Naive B cell (primary cell): ENCODE data around the gene REEP1. TPM values are rescaled to one million over a fixed set of nuclear protein-coding genes. Genes with fewer than 3 reads are reported as not detected.

Experiments
- ATAC-seq, 2 donors: fragments of 150-1000 bp; cut with Tn5 transposase; 2 replicates each; pipeline ENCODE4 v1.10.0; 2021; ENCODE audit warnings: low read depth in 2 of 2, mild to moderate bottlenecking in 2 of 2, moderate library complexity in 2 of 2
- DNase-seq: peaks from one replicate; pipeline ENCODE4 v3.0.0; 2022
- H3K27ac Mint-ChIP-seq, 6 donors: one replicate each; pipeline ENCODE4 v1.8.0; 2020 to 2022; ENCODE audit warnings: mild to moderate bottlenecking in 6 of 6, mixed read lengths in 6 of 6, moderate library complexity in 5 of 6, inconsistent platforms in 2 of 6
- H3K27me3 Mint-ChIP-seq, 3 donors: one replicate each; pipeline ENCODE4 v1.8.0; 2021 to 2022; ENCODE audit warnings: mixed read lengths in 3 of 3, mild to moderate bottlenecking in 1 of 3
- H3K36me3 Mint-ChIP-seq, 2 donors: one replicate each; pipeline ENCODE4 v1.8.0; 2020 to 2022; ENCODE audit warnings: mixed read lengths in 2 of 2, inconsistent platforms in 1 of 2, mild to moderate bottlenecking in 1 of 2
- H3K4me1 Mint-ChIP-seq, 3 donors: one replicate each; pipeline ENCODE4 v1.8.0; 2020 to 2022; ENCODE audit warnings: mixed read lengths in 3 of 3, inconsistent platforms in 1 of 3, mild to moderate bottlenecking in 1 of 3, moderate library complexity in 1 of 3
- H3K4me3 Mint-ChIP-seq, 8 donors: one replicate each; pipeline ENCODE4 v1.8.0; 2020 to 2022; ENCODE audit warnings: mild to moderate bottlenecking in 8 of 8, mixed read lengths in 8 of 8, moderate library complexity in 8 of 8, inconsistent platforms in 2 of 8
- H3K9me3 Mint-ChIP-seq, 7 donors: one replicate each; pipeline ENCODE4 v1.8.0; 2020 to 2022; ENCODE audit warnings: mixed read lengths in 7 of 7, mild to moderate bottlenecking in 5 of 7, inconsistent platforms in 2 of 7, moderate library complexity in 1 of 7
- polyA plus RNA-seq, 6 donors: library from polyadenylated mRNA; unstranded; fragments of 300-500 nt; fragmentation: Illumina TruSeq; gene quantifications; one replicate each; pipeline ENCODE4 v1.2.3, GENCODE V29; 2021; ENCODE audit warnings: low read depth in 6 of 6

The REEP1 gene
- polyA plus RNA-seq, 6 donors from 2014 or later = 0.11 TPM; not detected in 5

DNA sequence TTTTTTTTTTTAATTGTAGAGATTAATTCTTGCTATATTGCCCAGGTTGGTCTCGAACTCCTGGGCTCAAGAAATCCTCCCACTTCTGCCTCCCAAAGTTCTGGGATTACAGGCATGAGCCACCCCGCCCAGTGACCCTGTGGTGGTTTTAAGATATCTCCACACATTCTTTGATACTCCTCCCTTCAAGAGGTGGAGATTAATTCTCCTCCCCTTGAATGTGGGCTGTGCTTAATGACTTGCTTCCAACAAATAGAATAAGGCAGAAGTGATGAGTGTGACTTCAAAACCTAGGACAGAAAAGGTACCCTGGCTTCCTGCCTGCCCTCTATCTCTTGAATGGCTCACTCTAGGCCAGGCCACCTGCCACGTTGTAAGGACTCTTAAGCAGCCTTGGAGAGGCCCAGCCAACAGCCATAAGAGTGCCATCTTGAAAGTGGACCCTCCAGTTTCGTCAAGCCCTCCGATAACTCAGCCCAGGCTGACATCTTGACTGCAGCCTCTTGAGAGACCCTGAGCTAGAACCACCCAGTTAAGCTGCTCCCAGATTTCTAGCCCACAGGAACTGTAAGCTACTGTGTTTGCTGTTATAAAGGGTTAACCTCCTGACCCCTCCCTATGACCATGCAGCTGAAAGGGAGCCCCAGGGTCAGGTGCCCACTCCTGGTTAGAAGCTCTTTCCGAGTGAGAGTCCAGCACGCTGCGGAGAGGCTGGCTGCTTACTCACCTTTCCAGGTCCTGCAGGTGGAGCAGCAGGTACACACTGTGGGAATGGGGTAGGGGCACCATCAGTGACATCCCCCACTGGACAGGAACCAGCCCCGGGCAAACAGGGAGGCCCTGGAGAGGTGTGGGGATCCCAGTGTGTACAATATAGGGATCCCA is 110.5 kb downstream of the REEP1 start:
- H3K27ac Mint-ChIP-seq = peak overlapping the region in 3 of 6 donors; percentile 19 to 91 (median 85)
- ATAC-seq (no peak), DNase-seq (no peak)
- no peaks in the 10 kb centered on the region for H3K36me3 Mint-ChIP-seq
- peaks cover 36 to 61% (median 39%) of the 10 kb centered on the region in 3 donors for H3K4me1 Mint-ChIP-seq
- H3K27me3 Mint-ChIP-seq = no peaks in the 10 kb centered on the region
- H3K4me3 Mint-ChIP-seq = peak overlapping the region in 4 of 8 donors; percentile 47 to 79 (median 63)
- H3K9me3 Mint-ChIP-seq = no peaks in the 10 kb centered on the region

DNA sequence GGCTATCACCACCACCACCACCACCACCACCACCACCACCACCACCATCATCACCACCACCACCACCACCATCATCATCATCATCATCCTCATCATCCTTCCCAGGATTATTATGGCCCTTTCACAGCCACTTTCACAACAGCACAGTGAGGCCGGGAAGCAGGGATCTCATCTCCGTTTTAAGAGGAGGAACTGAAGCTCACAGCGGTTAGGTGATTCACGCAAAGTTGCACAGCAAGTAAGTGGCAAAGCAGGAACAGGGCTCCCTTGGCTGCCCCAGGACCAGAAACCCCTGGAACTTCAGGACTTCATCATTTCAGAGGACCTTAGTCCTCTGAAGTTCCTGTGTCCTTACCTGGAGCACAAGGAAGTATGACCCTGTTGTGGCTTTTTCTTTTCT is 111.4 kb downstream of the REEP1 start:
- peak overlapping the region in 6 of 8 donors; percentile 22 to 83 (median 74) for H3K4me3 Mint-ChIP-seq
- H3K9me3 Mint-ChIP-seq = no peaks in the 10 kb centered on the region
- H3K4me1 Mint-ChIP-seq = peaks cover 35 to 66% (median 39%) of the 10 kb centered on the region in 3 donors
- ATAC-seq (peak in 1 of 2 donors; percentile 22), DNase-seq (no peak)
- H3K36me3 Mint-ChIP-seq = no peaks in the 10 kb centered on the region
- H3K27ac Mint-ChIP-seq = peak overlapping the region in 2 of 6 donors; percentile 78 to 93
- H3K27me3 Mint-ChIP-seq = peaks cover 0 to 1% (median 0%) of the 10 kb centered on the region in 3 donors

DNA sequence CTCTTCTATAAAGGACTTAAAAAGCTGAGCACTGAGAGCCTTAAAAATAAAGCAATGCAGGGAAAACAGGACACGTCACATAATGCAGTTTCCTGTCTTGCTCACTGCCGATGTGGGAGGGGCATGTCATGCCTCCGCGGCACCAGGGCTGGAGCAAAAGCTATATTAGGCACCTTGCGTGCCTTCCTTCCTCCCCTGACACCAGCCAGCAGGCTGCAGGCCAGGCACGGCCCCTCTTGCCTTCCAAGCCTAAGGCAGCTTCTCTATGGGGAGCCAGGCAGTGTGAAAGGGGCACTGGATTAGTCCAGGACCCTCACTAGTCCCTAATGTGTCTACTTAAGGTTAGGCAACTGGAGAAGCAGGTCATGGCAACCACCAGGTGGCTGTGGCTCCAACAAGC is 111.8 kb downstream of the REEP1 start:
- Mint-ChIP-seq H3K9me3 (no peaks in the 10 kb centered on the region), H3K36me3 (no peaks in the 10 kb centered on the region), H3K27ac (peak overlapping the region in 5 of 6 donors; percentile 65 to 97 (median 78)), H3K4me3 (peak overlapping the region in 7 of 8 donors; percentile 26 to 83 (median 80)), H3K4me1 (peaks cover 35 to 66% (median 38%) of the 10 kb centered on the region in 3 donors), H3K27me3 (peaks cover 0 to 4% (median 0%) of the 10 kb centered on the region in 3 donors)
- ATAC-seq (peak; percentile 75), DNase-seq (peak; percentile 56)

DNA sequence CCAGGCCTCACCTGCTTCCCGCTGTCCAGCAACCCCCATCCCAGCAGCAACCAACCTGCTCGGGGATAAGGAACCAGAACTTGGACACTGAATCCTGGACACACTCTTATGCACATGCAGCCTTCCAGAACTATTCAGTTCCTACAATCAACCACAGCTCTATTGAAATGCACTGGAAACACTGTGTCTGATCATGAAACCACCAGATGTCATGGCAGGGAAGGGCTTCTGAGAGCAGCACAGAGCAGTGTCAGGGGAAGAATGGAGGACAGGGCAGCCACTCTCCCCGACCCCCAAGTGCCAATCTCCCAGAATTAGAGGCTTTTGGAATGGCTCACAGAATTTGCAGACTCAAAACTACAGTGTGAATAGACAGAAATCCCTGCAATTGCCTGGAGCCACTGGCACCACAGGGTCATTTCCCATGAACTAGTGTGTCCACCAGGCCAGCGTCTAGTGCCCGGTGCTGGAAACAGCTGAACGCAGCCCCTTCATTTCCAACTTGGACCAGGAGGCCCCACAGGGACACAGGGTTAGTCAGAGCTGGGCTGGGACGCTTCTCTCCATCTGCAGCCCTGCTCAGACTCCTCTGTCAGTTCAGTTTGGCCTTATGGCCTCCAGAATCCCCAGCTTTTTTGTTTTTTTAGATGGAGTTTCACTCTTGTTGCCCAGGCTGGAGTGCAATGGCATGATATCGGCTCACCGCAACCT is 112.6 kb downstream of the REEP1 start:
- H3K27me3 Mint-ChIP-seq = peaks cover 0 to 4% (median 0%) of the 10 kb centered on the region in 3 donors
- DNase-seq (no peak), ATAC-seq (no peak)
- no peaks in the 10 kb centered on the region for H3K36me3 Mint-ChIP-seq
- H3K4me1 Mint-ChIP-seq = peaks cover 33 to 60% (median 35%) of the 10 kb centered on the region in 3 donors
- peak overlapping the region in 5 of 6 donors; percentile 38 to 97 (median 76) for H3K27ac Mint-ChIP-seq
- peak overlapping the region in 5 of 8 donors; percentile 17 to 83 (median 66) for H3K4me3 Mint-ChIP-seq
- H3K9me3 Mint-ChIP-seq = no peaks in the 10 kb centered on the region

DNA sequence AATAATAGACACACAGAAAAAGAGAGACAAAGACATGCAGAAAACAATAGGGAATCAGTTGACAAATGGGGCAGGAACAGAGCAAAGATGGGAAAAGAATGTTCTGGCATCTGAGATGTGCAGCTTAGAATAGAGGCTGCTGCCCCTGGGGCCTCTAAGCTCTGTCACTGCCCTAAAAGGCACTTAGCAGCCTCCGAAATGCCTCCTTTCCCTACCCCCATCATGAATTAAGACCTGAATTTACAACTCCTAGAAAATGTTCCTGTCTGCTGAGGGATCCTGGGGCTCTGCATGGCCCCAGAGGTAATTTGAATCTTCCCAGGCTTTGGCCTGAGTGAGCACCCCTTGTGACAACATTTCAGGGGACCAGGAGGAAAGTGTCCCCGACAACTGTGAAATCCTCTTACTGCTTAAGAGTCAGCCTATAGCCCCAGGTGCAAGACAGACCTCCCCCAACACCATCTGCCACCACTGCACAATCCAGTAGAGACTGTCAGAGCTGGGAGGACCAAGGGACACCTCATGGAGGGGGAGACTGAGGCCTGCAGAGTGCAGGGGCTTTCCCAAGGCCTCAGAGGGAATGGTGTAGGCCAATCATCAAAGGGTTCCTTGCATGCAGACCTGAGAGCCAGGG is 113.4 kb downstream of the REEP1 start:
- no peaks in the 10 kb centered on the region for H3K36me3 Mint-ChIP-seq
- DNase-seq (no peak), ATAC-seq (no peak)
- H3K4me1 Mint-ChIP-seq = peaks cover 25 to 53% (median 30%) of the 10 kb centered on the region in 3 donors
- H3K4me3 Mint-ChIP-seq = peak overlapping the region in 3 of 8 donors; percentile 17 to 78 (median 20)
- peaks cover 0 to 4% (median 0%) of the 10 kb centered on the region in 3 donors for H3K27me3 Mint-ChIP-seq
- no peaks in the 10 kb centered on the region for H3K9me3 Mint-ChIP-seq
- H3K27ac Mint-ChIP-seq = peak overlapping the region in 4 of 6 donors; percentile 34 to 70 (median 62)

DNA sequence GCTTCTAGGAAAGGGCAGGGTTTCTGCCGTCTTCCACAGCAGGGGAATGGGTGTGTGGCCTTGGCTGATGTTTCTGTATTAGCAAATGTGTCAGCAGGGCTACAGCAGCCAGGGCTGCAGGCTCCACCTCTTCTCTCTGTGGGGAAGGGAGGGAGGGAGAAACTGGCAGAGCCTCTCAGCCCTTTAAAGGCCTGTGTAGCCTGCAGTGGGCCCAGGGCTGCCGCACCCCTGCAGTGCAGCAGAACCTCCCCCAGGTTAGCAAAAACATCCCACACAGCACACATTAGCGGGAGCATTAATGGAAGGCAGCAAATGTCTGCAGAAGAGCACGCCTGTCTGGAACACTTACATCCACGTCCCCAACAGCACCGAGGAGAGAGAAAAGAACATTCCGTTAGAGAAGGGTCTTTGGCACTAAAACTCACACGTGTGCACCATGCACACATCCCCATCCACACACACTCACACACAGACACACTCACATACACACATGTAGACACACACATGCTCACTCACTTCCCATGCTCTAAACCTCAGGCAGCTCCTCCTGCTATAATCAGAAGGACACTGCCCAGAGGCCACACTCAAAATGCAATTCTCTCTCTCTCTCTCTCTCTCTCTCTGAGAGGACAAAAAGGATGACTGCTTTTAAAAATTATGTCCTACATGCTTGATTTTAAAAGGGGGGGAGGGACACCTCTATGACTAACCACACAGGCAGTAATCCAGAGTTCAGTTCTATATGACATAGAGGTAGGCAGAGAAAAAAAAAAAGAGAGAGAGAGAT is 114.1 kb downstream of the REEP1 start:
- Mint-ChIP-seq H3K4me3 (no peak overlapping the region), H3K27ac (peak overlapping the region in 1 of 6 donors; percentile 34), H3K4me1 (peaks cover 21 to 46% (median 24%) of the 10 kb centered on the region in 3 donors), H3K36me3 (no peaks in the 10 kb centered on the region), H3K9me3 (no peaks in the 10 kb centered on the region), H3K27me3 (peaks cover 0 to 4% (median 0%) of the 10 kb centered on the region in 3 donors)
- ATAC-seq = no peak
- DNase-seq = no peak

DNA sequence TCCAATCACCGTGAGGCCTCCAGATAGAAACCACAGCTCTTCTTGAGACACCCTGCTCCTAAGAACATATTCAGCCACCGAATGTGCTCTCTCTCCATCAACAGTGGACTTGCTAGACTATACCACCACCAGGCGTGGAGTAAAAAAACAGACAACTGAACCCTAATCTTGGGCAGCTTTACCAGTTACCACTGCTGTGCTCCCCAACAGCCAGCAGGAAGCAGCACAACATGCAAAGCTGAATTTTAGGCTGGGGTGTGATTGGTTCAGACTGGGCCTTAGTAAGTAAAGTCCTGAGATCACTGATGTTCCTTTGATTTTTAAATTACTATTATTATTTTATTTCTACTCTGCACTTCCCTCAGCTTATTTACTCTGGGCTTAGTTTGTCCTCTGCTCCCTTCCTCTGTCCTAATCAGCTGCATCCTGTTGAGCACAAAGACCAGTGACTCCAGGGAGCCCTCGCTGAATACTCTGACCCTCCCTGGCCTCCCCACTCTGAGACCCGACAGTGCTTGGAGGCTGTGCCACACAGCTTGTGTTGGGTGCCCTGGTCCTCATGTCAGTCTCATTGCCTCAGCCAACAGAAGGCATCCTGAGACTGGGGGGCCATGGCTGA is 116.3 kb downstream of the REEP1 start:
- ATAC-seq (peak; percentile 66 to 67), DNase-seq (peak; percentile 54)
- Mint-ChIP-seq H3K9me3 (no peaks in the 10 kb centered on the region), H3K36me3 (no peaks in the 10 kb centered on the region), H3K4me1 (peaks cover 16 to 31% (median 17%) of the 10 kb centered on the region in 3 donors), H3K4me3 (no peak overlapping the region), H3K27me3 (peaks cover 0 to 4% (median 0%) of the 10 kb centered on the region in 3 donors), H3K27ac (peak overlapping the region in 3 of 6 donors; percentile 5 to 90 (median 78))

DNA sequence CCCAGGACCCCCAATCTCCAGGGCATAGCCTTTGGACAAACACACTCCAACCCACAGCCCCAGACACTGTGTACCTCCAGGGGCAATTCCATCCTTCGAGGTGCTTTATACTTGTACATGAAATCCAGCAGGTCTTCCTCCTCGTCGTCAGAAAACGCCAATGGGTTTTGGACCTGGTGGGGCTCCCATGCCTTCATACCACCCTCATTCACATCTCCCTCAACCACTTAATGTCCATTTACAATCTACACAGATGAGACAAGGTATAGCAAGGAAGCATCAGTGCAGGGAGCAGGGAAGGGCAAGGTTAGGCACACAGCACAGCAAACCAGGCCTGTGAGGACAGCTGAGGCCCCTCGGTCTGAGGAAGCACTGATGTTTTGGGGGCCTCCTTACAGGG is 117.5 kb downstream of the REEP1 start:
- ATAC-seq (no peak), DNase-seq (no peak)
- H3K27me3 Mint-ChIP-seq = peaks cover 0 to 4% (median 0%) of the 10 kb centered on the region in 3 donors
- peak overlapping the region in 1 of 6 donors; percentile 67 for H3K27ac Mint-ChIP-seq
- H3K4me1 Mint-ChIP-seq = peaks cover 6 to 18% (median 7%) of the 10 kb centered on the region in 3 donors
- no peaks in the 10 kb centered on the region for H3K9me3 Mint-ChIP-seq
- no peaks in the 10 kb centered on the region for H3K36me3 Mint-ChIP-seq
- H3K4me3 Mint-ChIP-seq = no peak overlapping the region

DNA sequence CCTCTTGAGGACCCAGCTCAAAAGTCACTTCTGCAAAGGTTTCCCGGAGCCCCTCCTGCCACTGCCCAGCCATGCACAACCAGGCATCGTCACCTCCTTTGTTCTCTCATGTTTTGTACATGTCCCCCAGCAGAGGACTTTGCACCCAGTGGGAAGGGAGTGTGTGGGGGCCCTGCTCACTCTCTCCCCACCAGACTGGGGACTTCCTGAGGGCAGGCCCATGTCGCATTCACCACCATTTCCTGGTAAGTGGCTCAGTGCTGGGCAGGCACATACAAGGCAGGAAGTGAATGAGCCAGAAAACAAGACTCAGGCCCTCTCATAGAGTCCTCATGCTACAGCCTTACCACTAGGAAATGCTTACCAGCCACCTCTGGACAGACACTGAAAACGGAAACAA is 119.3 kb downstream of the REEP1 start:
- ATAC-seq (no peak), DNase-seq (no peak)
- Mint-ChIP-seq H3K27me3 (peaks cover 0 to 4% (median 0%) of the 10 kb centered on the region in 3 donors), H3K4me1 (peaks cover 0 to 10% (median 0%) of the 10 kb centered on the region in 3 donors), H3K36me3 (peaks cover 0 to 12% of the 10 kb centered on the region in 2 donors), H3K9me3 (no peaks in the 10 kb centered on the region), H3K4me3 (no peak overlapping the region), H3K27ac (no peak overlapping the region)

DNA sequence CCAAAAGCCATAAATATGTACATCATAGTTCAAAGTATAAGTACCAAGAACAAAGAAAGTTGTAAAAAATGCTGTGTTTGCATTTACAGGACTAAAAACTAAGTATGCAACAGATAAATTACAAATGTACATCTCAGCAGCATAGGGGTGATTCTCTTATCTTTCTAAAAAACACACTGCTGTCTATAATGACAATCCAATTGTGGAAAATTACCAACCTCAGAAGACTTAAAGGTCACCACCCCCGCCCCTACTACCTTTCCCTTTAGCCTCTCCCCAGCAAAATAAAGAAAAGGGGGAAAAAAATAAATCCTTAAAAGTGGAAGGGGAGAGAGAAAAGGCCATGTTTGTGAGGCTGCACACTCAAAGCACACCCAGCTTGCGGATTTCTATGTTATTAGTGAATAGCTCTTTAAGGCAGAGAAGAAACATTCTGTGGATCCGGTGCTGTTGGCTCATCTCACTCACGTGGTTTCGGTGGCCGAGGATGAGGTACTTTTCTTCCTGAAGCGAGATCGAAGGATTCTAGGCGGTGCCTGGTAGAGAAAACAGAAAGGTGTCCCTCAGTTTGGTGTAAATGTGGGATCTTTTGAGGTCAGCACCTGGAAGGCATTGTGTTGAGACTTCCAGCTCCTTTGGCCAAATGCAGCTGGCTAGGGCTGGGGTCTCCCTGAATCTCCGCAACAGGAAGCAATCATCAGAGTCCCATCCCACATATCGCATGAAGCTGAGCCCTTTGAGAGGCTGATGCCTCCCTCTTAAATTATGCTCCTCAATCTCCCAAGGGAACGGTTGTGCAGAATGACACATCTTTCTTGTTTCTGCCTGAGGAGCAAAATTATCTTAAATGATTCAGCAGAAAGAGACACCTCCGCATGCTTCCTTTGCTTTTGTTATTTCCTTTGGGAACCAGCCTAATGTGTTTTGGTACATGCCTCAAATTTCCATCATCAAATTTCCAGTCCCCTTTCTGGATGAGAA is 120.6 kb downstream of the REEP1 start:
- no peak overlapping the region for H3K27ac Mint-ChIP-seq
- no peaks in the 10 kb centered on the region for H3K9me3 Mint-ChIP-seq
- peaks cover 0 to 8% (median 0%) of the 10 kb centered on the region in 3 donors for H3K4me1 Mint-ChIP-seq
- H3K27me3 Mint-ChIP-seq = peaks cover 0 to 4% (median 0%) of the 10 kb centered on the region in 3 donors
- H3K4me3 Mint-ChIP-seq = no peak overlapping the region
- no peak for DNase-seq
- H3K36me3 Mint-ChIP-seq = peaks cover 6 to 18% of the 10 kb centered on the region in 2 donors
- ATAC-seq = no peak

DNA sequence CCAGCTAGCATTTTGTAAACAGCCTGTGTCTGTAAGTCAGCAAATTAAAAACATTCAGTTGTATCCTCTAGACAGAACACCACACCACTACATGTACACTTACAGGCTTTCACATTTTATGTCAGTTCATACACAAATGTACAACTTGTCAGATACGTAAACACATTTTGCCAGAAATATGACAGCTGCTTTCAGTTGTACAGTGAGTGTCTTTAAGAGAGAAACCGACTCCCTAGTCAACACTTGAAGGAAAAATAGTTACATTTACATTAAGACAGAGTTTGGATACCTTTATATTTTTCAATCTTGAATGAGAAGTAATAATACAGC is 123.0 kb downstream of the REEP1 start:
- Mint-ChIP-seq H3K27ac (no peak overlapping the region), H3K27me3 (no peaks in the 10 kb centered on the region), H3K9me3 (no peaks in the 10 kb centered on the region), H3K4me1 (peaks cover 6 to 10% (median 9%) of the 10 kb centered on the region in 3 donors), H3K4me3 (no peak overlapping the region), H3K36me3 (peaks cover 6 to 22% of the 10 kb centered on the region in 2 donors)
- ATAC-seq (no peak), DNase-seq (no peak)
